HG03097 (cell line): Measurements from ENCODE around the gene BBS4.
"Not testable (repeated sequence)": the region's sequence is repeated elsewhere in the genome, so short reads cannot be mapped to it uniquely, and the experiment has no call there.

ENCODE experiments used
- ATAC-seq: cut with Tn5 transposase; IDR thresholded peaks from one replicate; pipeline ENCODE4 v1.9.1; 2021; ENCODE audit not compliant: unreplicated experiment, low FRiP score

The BBS4 gene

GRCh38 chr15:72698938-72699337 lies 12.9 kb downstream of the BBS4 start:
- no peak for ATAC-seq

- no peak for ATAC-seq
Measured at GRCh38 chr15:72700076-72700475, 14.1 kb downstream of the BBS4 start.

- ATAC-seq = no peak
Measured at GRCh38 chr15:72706266-72706665, 20.3 kb downstream of the BBS4 start.

- ATAC-seq = not testable (repeated sequence)
Measured at GRCh38 chr15:72708551-72709303, 22.7 kb downstream of the BBS4 start.

- no peak for ATAC-seq
Measured at GRCh38 chr15:72722071-72722696, 36.2 kb downstream of the BBS4 start.

GRCh38 chr15:72724028-72724427 lies 38.0 kb downstream of the BBS4 start:
- ATAC-seq = no peak

GRCh38 chr15:72725446-72725845 lies 39.4 kb downstream of the BBS4 start:
- no peak for ATAC-seq

GRCh38 chr15:72725851-72726250 lies 39.8 kb downstream of the BBS4 start:
- ATAC-seq = not testable (repeated sequence)

GRCh38 chr15:72727154-72727553 lies 41.1 kb downstream of the BBS4 start:
- ATAC-seq = no peak

GRCh38 chr15:72728249-72728648 lies 42.2 kb downstream of the BBS4 start:
- ATAC-seq = not testable (repeated sequence)

- no peak for ATAC-seq
Measured at GRCh38 chr15:72728821-72729220, 42.8 kb downstream of the BBS4 start.

GRCh38 chr15:72732086-72732485 lies 46.1 kb downstream of the BBS4 start:
- no peak for ATAC-seq

- no peak for ATAC-seq
Measured at GRCh38 chr15:72732516-72732915, 46.5 kb downstream of the BBS4 start.

GRCh38 chr15:72733941-72734738 lies 48.1 kb downstream of the BBS4 start:
- no peak for ATAC-seq

GRCh38 chr15:72735111-72735510 lies 49.1 kb downstream of the BBS4 start:
- ATAC-seq = no peak

- ATAC-seq = no peak
Measured at GRCh38 chr15:72737061-72737460, 51.1 kb downstream of the BBS4 start.

GRCh38 chr15:72737723-72738122 lies 51.7 kb downstream of the BBS4 start:
- ATAC-seq = no peak

- ATAC-seq = no peak
Measured at GRCh38 chr15:72740219-72740618, 54.2 kb downstream of the BBS4 start.

GRCh38 chr15:72749700-72750099 lies 63.7 kb downstream of the BBS4 start:
- no peak for ATAC-seq

- ATAC-seq = no peak
Measured at GRCh38 chr15:72751751-72752455, 65.9 kb downstream of the BBS4 start.

- ATAC-seq = no peak
Measured at GRCh38 chr15:72754096-72754495, 68.1 kb downstream of the BBS4 start.
